NOMO-1 (cell line): ENCODE data around the gene MORN1.
"Not testable (repeated sequence)": the region's sequence is repeated elsewhere in the genome, so short reads cannot be mapped to it uniquely, and the experiment has no call there.

ENCODE experiments used
- DNase-seq, 2 experiments: peaks; one replicate each; lab custom pipeline; 2025; ENCODE audit not compliant: unreplicated experiment in 2 of 2; lab: John Stamatoyannopoulos, UW

The MORN1 gene

GRCh38 chr1:2297246-2298011 is 93.9 kb downstream of the MORN1 start:
- DNase-seq, result no peak

DNA sequence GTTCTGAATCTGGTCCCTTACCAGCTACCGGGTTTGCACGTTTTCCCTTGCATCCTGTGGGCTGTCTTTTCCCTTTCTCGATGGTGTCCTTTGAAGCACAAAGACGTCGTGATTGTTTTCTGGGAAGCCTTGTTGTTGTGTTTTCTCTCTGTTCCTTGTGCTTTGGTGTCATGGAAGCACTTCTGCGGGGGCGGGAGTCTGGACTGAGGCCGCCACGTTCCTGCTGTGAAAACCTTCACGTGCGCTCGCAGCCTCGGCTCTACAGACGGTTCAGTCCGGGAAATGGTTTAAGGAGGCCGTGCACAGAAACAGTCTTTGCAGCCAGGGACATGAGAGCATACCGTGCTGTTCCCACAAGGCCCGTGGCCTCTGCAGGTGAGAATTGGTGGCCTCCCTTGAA is 94.7 kb downstream of the MORN1 start:
- no peak for DNase-seq

DNA sequence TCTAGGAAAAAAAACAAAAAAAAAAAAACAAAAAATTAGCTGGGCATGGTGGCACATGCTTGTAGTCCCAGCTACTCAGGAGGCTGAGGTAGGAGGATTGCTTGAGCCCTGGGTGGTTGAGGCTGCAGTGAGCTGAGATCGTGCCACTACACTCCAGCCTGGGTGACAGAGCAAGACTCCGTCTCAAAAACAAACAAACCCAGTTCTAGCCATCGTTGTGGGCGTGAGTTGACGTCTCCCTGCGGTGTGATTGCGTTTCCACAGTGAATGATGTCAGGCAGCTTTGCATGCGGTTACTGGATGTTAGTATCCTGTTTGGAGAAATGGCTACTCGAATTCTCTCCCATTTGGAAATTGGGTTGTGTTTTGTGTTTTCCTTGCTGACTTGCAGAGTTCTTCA is 95.1 kb downstream of the MORN1 start:
- DNase-seq, result not testable (repeated sequence)

GRCh38 chr1:2295526-2295925 is 95.8 kb downstream of the MORN1 start:
- no peak for DNase-seq

DNA sequence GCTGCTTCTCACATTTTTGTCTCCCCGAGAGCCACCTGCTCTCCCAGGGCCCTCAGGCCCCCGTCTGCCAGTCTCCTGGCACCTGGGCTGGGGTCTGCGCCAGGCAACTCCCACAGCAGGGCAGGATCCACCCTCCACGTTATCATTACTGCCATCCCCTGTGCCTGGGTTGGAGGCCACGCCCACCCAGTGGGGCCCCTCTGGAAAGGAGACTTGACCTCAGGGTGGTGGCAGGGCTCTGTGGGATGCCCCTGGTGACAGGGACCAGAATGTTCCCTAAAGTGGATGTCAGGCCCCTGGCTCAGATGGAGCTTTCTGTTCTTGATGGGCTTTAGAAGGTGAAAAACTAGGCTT is 96.7 kb downstream of the MORN1 start:
- no peak for DNase-seq

- DNase-seq, result no peak
Observed at GRCh38 chr1:2294033-2294724, 97.2 kb downstream of the MORN1 start.

- DNase-seq, result no peak
Observed at GRCh38 chr1:2292725-2293450, 98.5 kb downstream of the MORN1 start.

DNA sequence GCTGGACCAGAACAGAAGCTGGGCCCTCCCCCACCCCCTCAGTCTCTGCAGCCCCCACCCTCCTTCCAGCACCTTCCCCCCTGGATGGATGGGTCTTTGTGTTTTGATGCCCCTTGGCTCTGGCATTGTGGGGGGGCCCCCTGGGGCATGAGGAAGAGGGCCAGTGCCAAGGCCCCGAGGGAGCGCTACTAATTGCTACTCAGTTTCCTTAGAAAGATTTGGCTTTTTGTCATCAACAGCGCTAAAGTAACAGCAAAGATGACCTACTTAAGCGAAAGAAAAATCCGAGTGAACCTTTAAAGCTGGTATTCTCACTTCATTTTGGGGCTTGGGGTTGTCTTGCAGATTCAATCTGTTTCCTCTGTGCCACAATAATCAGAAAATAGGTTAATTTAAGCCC is 99.8 kb downstream of the MORN1 start:
- DNase-seq, result no peak

GRCh38 chr1:2290595-2291510 is 100.5 kb downstream of the MORN1 start:
- peak; percentile 97 to 99 for DNase-seq

DNA sequence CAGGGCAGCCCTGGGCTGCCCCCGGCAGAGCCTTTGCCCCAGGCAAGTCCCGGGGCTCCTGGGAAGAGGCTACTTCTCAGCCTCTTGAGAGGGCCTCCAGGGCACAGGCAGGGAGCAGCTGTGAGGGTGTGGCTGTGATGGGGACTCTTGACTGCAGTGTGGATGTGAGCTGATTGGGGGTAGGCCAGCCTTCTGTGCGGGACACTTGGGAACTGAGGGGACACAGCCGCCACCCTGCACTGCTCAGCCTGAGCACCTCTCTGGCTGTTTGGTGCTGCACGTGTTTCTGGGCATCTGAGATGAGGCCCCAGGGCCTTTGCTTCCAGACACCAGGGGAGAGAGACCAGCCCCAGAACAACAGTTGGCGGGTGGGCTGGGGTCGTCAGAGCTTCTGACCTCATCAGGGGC is 101.2 kb downstream of the MORN1 start:
- DNase-seq, result peak; percentile 18 to 39

GRCh38 chr1:2289607-2290006 is 101.7 kb downstream of the MORN1 start:
- no peak for DNase-seq

DNA sequence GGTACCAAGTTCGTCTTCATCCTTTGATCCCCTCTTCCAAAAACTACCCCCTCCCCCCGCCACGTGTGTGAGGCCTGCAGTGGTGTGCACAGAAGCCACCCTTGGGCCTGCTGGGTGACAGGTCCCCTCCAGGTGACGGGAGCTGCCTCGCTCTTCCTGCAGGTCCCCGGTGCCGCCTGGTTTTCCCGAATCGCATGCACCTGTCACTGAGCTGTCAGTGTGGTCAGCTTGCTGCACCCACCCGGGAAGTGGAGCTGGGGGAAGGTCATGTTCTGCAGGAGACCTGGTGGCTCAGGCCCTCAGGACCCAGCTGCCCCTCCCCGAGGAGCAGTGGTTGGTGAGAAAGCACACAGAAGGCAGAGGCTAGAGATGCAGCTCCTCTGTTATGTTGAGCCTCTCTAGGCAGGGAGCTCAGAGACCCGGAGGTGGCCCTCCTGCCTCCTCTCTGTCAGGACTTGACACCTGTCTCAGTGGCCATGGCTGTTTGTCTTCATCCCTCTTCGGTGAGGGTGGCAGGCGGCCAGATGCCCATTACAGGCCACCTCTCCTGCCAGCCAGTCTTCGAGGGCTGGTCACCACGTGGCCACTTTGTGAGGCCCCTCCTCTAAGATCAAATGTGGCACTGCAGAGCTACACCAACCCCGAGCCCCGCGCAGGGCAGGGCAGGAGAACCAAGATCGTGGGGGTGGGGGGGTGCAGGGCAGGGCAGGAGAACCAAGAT is 102.4 kb downstream of the MORN1 start:
- no peak for DNase-seq

- no peak for DNase-seq
Observed at GRCh38 chr1:2288311-2288710, 103.0 kb downstream of the MORN1 start.

DNA sequence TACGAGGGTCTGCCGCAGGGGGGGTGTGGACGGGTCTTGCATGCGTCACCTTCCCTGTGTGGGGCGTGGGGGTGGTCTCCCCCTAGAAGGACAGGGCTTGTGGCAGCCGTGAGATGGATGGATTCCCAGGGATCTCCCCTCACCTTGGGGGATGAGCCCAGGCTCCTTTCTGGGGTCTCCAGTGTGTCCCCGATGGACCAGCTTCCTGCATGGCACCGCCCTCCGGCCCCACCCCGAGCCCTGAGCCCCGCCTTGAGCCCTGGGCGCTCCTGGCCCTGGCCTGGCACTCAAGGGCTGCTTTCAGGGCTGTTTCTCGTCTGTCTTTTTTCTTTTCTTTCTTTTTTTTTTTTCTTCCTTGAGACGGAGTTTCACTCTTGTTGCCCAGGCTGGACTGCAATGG is 103.7 kb downstream of the MORN1 start:
- DNase-seq, result no peak

- DNase-seq, result no peak
Observed at GRCh38 chr1:2286923-2287322, 104.4 kb downstream of the MORN1 start.

- no peak for DNase-seq
Observed at GRCh38 chr1:2284932-2285331, 106.4 kb downstream of the MORN1 start.

- DNase-seq, result no peak
Observed at GRCh38 chr1:2283991-2284895, 107.1 kb downstream of the MORN1 start.

- no peak for DNase-seq
Observed at GRCh38 chr1:2283371-2283990, 107.9 kb downstream of the MORN1 start.
